NOMO-1 (cell line): ENCODE measurements around the gene POSTN.
"Not testable (repeated sequence)": the region's sequence is repeated elsewhere in the genome, so short reads cannot be mapped to it uniquely, and the experiment has no call there.

Source experiments
- DNase-seq, 2 experiments: peaks; one replicate each; lab custom pipeline; 2025; ENCODE audit not compliant: unreplicated experiment in 2 of 2; lab: John Stamatoyannopoulos, UW

The POSTN gene

GRCh38 chr13:37596805-37597204, 1.8 kb downstream of the POSTN start:
- DNase-seq, result no peak

GRCh38 chr13:37595162-37595561, 3.4 kb downstream of the POSTN start:
- no peak for DNase-seq

DNA sequence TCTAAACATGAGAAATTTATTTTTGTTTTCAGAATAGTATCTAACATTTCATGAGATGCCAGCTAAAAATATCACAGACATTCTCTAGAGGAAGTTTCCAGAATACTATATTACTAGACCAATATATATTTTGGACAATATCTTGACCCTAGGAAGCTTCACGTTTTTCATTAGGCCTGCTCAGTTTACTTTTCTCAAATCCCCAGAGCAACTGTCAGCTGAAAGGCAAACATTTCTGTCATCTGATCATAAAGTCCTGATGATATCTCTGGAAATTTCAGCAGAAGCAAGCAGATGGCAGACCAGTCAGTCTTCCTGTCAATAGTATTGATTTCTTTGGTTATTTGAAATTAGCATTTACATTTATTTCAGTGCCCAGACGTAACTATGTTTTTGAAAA, 4.0 kb downstream of the POSTN start:
- DNase-seq, result no peak

GRCh38 chr13:37589381-37589780, 9.2 kb downstream of the POSTN start:
- not testable (repeated sequence) for DNase-seq

- DNase-seq, result no peak
Observed at GRCh38 chr13:37587236-37587635, 11.3 kb downstream of the POSTN start.

- no peak for DNase-seq
Observed at GRCh38 chr13:37586164-37586563, 12.4 kb downstream of the POSTN start.

DNA sequence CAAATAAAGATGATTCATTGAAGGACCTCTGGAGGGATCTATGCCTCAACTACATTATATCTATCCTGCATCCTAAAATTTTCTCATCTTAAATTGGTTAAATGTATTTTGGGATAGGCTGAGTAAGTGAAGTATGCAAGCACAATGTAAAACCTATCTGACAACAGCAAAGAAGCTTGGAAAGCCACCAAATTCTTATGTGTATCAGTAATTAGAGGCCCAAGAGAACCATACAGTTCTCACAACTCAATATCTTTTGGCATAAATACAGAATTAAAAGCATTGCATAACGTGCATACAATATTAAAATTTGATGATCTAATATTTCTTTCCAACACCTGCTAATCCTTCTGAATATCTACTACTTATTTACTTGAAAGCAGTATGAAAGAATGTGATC, 13.0 kb downstream of the POSTN start:
- DNase-seq, result no peak

DNA sequence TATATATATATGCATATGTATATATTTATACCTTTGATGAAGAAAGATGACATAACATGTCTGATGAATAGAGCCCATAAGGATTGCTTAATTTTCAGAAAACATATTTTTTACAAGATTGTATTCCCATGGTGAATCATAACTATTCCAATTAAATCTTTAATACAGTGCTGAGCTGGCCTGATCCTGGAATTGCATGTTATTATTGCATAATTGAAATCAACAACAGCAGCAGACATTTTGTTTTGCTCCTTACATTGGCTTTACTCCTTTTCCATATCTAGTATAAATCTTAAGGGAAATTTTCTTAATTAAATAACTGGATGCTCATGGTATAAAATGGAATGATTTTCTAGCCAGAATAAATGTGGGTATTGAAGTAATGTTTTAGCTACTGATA, 22.0 kb downstream of the POSTN start:
- no peak for DNase-seq

GRCh38 chr13:37565425-37565824, 33.1 kb downstream of the POSTN start:
- no peak for DNase-seq

GRCh38 chr13:37561031-37561430, 37.5 kb downstream of the POSTN start:
- DNase-seq, result no peak

DNA sequence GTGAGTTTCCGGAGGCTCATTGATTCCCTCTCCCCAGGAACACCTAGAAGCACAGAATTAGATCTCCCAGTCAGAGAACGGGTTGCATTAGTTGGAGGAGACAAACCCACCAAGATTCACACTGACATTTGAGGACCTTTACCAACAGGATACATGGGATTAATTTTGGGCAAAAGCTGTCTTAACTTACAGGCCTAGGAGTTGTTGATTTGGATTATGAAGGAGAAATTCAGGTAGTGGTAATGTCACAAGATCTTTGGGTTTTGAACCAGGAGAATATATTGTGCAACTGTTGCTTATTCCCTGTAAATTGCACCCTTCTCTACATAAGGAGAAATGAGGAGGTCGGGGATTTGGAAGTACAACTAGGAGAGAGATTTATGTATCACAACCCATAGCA, 38.0 kb downstream of the POSTN start:
- no peak for DNase-seq

DNA sequence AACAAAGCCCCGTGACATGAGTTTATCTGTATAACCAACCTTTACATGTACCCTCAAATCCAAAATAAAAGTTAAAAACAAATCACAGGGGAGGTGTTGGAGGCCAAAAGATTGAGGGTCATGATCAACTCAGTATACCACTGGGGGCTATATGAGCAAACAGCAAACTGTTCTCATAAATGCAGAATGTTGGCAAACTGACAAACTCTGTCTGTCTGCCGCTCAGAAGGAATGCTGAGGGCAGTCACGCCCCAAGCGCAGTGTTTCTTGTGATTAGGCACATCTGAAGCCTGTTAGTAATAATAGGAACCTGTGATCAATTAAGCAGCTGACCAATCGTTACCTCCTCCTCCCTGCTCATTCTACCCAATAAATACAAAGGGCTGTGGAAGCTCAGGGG, 39.8 kb downstream of the POSTN start:
- not testable (repeated sequence) for DNase-seq

DNA sequence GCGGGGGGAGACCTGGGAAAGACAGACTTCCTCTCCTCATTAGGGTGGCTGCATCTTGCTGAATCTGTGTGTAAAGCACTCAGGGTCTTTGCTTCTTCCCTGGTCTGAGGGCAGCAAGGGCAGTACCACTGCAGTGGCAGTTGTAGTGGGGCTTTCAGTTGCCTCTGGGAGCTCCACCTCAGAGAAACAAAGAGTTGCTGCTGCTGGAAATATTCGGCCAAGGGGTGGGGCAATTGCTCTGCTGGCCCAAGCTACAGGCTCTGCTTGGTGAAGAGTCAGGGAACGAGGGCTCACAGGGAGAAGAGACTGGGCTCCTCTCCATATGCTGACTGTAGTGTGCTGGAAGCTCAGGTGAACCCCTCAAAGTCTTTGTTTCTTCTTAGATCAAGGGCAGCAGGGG, 52.5 kb downstream of the POSTN start:
- no peak for DNase-seq

DNA sequence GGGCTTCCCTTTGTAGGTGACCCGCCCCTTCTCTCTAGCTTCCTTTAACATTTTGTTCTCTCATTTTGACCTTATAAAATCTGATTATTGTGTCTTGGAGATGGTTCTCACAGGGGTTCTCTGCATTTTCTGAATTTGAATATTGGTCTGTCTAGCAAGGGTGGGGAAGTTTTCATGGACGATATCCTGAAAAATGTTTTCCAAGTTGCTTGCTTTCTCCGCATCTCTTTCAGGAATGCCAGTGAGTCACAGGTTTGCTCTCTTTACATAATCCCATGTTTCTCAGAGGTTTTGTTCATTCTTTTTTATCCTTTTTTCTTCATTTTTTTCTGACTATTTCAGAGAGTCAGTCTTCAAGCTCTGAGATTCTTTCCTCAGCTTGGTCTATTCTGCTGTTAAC, 53.6 kb downstream of the POSTN start:
- no peak for DNase-seq

GRCh38 chr13:37539976-37540605, 58.5 kb downstream of the POSTN start:
- DNase-seq, result no peak

- DNase-seq, result no peak
Observed at GRCh38 chr13:37539170-37539569, 59.4 kb downstream of the POSTN start.

DNA sequence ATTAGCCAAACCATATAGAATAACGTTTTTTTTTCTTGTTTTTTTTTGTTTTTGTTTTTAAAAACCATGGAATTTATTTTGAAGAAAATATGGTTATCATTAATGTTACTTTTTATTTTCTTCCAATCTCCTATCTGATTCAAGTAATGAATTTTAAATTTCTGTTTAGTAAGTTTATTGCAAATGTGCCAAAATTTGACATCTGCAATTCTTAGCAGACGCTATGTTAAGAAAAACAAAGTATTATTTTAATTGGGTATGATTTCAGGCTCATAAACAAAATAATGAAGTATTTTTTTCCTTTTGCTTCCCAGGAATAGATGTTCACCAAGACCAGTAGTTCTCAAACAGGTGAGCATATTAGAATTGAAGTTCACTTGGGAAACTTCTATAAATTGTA, 63.1 kb downstream of the POSTN start:
- DNase-seq, result no peak

DNA sequence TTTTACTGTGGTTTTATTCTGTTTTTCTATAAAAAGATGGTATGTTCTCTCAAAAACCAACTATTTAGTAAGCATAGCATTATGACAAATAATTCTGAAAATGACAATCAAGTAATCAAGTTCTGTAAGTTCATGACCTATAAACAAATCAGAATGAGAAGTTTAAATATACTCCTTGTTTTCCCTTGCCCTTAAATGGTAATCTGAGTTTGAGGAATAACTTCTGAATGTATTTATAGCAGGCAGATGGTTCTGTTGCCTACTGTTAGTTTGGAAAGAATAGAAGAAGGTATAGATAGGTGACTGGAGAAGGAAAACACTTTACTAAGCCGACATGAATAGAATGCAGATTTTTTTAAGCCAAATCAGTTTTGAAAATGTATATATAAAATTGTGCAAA, 63.9 kb downstream of the POSTN start:
- no peak for DNase-seq

DNA sequence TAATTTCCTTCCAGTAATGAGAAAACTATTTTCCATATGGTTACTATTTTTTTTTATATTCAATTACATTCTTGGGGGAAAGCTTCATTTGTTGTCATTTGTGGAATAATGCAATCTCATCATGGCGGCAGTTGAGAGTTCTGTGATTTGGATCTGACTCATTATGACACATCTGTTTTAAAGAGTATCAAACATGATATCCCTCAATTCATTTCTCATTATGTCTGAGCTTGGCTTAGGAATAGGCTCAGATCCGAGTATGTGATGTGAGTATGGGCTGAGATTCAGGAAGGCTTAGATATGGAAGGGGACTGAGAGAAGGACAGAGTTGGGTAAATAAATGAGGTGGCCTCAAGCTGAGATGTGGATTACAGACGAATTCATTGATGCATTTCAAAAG, 64.4 kb downstream of the POSTN start:
- no peak for DNase-seq

DNA sequence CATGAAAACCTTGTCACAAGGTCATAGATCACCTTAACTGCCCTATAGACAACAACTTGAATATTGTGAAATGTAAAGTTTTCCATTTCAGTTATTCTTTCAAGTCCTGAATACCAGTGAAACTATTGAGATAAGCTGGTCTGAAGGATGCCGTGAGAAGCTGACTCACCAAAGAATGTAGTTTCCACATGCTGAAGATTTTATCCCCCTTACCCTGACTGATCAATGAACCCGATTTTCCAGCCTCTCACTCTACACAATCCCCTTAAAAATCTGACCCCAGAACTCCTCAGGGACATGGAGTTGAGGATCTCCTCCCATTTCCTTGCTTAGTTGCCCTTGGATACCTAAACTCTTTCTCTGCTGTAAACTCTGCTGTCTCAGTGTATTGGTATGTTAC, 67.5 kb downstream of the POSTN start:
- DNase-seq, result no peak

- no peak for DNase-seq
Observed at GRCh38 chr13:37529751-37530385, 68.7 kb downstream of the POSTN start.

DNA sequence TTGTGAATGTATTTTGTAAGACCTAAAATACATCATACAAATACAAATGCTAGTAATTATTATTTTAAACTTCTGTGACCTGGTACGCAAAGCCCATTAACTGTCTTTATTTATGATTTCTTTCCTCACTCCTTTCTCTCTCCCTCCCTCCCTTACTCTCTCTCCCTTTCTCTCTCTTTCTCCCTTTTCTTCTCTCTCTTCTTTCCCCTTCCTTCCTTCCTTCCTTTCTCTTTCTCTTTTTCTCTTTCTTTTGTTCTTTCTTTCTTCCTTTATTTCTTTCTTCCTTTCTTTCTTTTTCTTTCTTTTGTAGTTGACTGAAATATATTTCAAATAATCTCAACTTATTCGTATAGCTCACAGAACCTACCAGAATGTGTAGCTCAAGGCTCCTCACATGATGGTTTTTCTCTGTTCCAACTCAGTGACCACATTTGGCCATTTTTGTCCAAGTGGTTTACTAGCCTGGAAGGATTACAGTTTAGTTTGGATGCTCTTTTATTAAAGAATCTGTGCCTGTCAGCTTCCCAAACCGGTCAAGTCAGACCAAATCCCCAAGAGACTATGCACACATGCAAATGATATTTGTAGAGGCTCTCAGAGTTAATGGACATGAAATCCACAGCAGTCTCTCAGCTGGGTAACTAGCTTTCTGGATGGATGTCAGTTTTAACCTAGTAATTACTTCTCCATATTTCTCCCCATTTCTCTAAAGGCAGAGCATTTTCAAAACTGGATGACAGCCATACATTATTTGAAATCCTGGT, 71.7 kb downstream of the POSTN start:
- no peak for DNase-seq
